Measurements from ENCODE around the gene KCNAB3.

Gene KCNAB3

GRCh38 chr17:7893187-7893880, 36.3 kb downstream of the KCNAB3 start:
- Histone ChIP-seq H3K27ac (ENCODE audit: extremely low read depth, low read depth, low read length) (no peak overlapping the region), H3K36me3 (ENCODE audit: control insufficient read depth in 2 of 2, insufficient read depth in 1 of 2, low read length in 2 of 2) (peaks cover 68 to 76% of the 10 kb centered on the region in 2 experiments), H3K4me1 (ENCODE audit: control insufficient read depth, insufficient read depth, low read length) (peaks cover 14% of the 10 kb centered on the region), H3K9me3 (ENCODE audit: control insufficient read depth, insufficient read depth, low read depth, low read length) (no peaks in the 10 kb centered on the region), H3K4me3 (ENCODE audit: low read depth, low read length) (no peak overlapping the region)
- TF ChIP-seq ZNF658 (tag by site-specific recombination; IDR thresholded peaks at IDR 0.05) (no peak), PBX3 (CRISPR knock-in tag; IDR thresholded peaks at IDR 0.05) (no peak), ZNF623 (tag by site-specific recombination; IDR thresholded peaks at IDR 0.05) (no peak), ZNF16 (tag by site-specific recombination; IDR thresholded peaks at IDR 0.05; ENCODE audit: low read depth) (no peak), ZSCAN16 (tag by site-specific recombination; IDR thresholded peaks at IDR 0.05) (no peak), ZNF350 (tag by site-specific recombination; IDR thresholded peaks at IDR 0.05) (no peak), ZNF433 (tag by site-specific recombination; IDR thresholded peaks at IDR 0.05; ENCODE audit: low read depth) (no peak), CTCF (tag by site-specific recombination; IDR thresholded peaks at IDR 0.05) (no peak), HOXA7 (CRISPR knock-in tag; IDR thresholded peaks at IDR 0.05; ENCODE audit: borderline replicate concordance) (no peak), ZNF274 (IDR thresholded peaks at IDR 0.05; ENCODE audit: low read length) (no peak), ZNF274 (tag by site-specific recombination; IDR thresholded peaks at IDR 0.05; ENCODE audit: borderline replicate concordance) (no peak), ZBTB6 (tag by site-specific recombination; IDR thresholded peaks at IDR 0.05) (no peak), OVOL3 (tag by site-specific recombination; IDR thresholded peaks at IDR 0.05) (no peak), ZNF701 (tag by site-specific recombination; IDR thresholded peaks at IDR 0.05) (no peak), ZBTB44 (tag by site-specific recombination; IDR thresholded peaks at IDR 0.05) (no peak), ZNF558 (tag by site-specific recombination; IDR thresholded peaks at IDR 0.05) (no peak), OSR2 (tag by site-specific recombination; IDR thresholded peaks at IDR 0.05) (no peak), ZNF791 (tag by site-specific recombination; IDR thresholded peaks at IDR 0.05) (no peak)
- POLR2A ChIA-PET = interaction anchor here (1.0 kb wide), 1 partner anchor 37 kb away, joined by 5 read pairs; the partner anchor contains the start of gene NAA38
- CTCF ChIA-PET = interaction anchor here (0.5 to 0.7 kb wide), 4 partner anchors 15 to 300 kb away, joined by 3 to 4 read pairs (median 4); no protein-coding TSS in a partner anchor

All from HEK293 (cell line).